Testis (tissue), 2 donors: ENCODE data around the gene ITLN2.

Source experiments
- CTCF ChIP-seq, 3 experiments: fragments of 450-650 bp in 2 of 3; fragments of 200-600 bp in 1 of 3; sonication (generic) in 1 of 3; IDR thresholded peaks; one replicate each; pipeline ENCODE4 v1.5.1; 2016 to 2019; ENCODE audit warnings: antibody characterized with exemption in 3 of 3, mild to moderate bottlenecking in 2 of 3, moderate library complexity in 1 of 3
- POLR2A ChIP-seq: fragments of 450-650 bp; IDR thresholded peaks from one replicate; pipeline ENCODE4 v1.6.1; 2017; ENCODE audit warnings: antibody characterized with exemption, mild to moderate bottlenecking, moderate library complexity

GRCh38 chr1:160996178-160996577 is 41.6 kb upstream of the ITLN2 start:
- TF ChIP-seq CTCF (IDR thresholded peaks at IDR 0.05), result no peak
- TF ChIP-seq POLR2A, result no peak
